Spinal cord (tissue), 10 donors: ENCODE results near the gene USP34. TPM values are rescaled to one million over a fixed set of nuclear protein-coding genes. Genes with fewer than 3 reads are reported as not detected.
"Not testable (repeated sequence)": the region's sequence is repeated elsewhere in the genome, so short reads cannot be mapped to it uniquely, and the experiment has no call there.

Source experiments
- DNase-seq, 6 donors: peaks; one replicate each; pipeline versions ENCODE4 v3.0.0 to v3.0.0-alpha.2; 2013 to 2015; ENCODE audit warnings: low spot score in 6 of 6, low read depth in 4 of 6
- H3K27ac ChIP-seq: one replicate; pipeline ENCODE4 v1.5.1; 2013; ENCODE audit warnings: low read depth, low read length, control low read depth
- H3K27me3 ChIP-seq: one replicate; pipeline ENCODE4 v1.6.1; 2013; ENCODE audit warnings: low read length; ENCODE audit not compliant: control insufficient read depth, insufficient read depth
- H3K36me3 ChIP-seq: one replicate; pipeline ENCODE4 v1.6.1; 2013; ENCODE audit warnings: low read length; ENCODE audit not compliant: control insufficient read depth, insufficient read depth
- H3K4me1 ChIP-seq: one replicate; pipeline ENCODE4 v1.6.1; 2013; ENCODE audit warnings: low read length; ENCODE audit not compliant: control insufficient read depth, insufficient read depth
- H3K4me3 ChIP-seq: one replicate; pipeline ENCODE4 v1.5.1; 2013; ENCODE audit warnings: low read depth, low read length, control low read depth
- H3K9me3 ChIP-seq: one replicate; pipeline ENCODE4 v1.6.1; 2013; ENCODE audit warnings: low read length; ENCODE audit not compliant: control insufficient read depth, insufficient read depth
- WGBS: methylation state at CpG from one replicate; pipeline ENCODE4 v1.1.5; 2013; ENCODE audit warnings: missing lambda C conversion rate; ENCODE audit not compliant: insufficient coverage; 5-methylcytosine and 5-hydroxymethylcytosine counted together
- polyA plus RNA-seq, 2 donors: library from polyadenylated mRNA; unstranded; fragments of 120-200 nt; gene quantifications; one replicate each; pipeline ENCODE4 v1.2.1, GENCODE V29; 2013; ENCODE audit not compliant: insufficient read length in 2 of 2
- total RNA-seq, 2 donors: library from RNA; depleted of rRNA in 1 of 2; stranded (reverse); fragments of 120-200 nt in 1 of 2; fragments of >200 nt in 1 of 2; gene quantifications; one replicate each; pipeline versions ENCODE4 v1.2.3 to v1.2.4, GENCODE V29; 2013 to 2014
- donor health status: healthy.

Gene USP34
- total and polyA plus RNA-seq, 4 donors, result 127 to 206 (median 143) TPM

GRCh38 chr2:61221819-61222218, 249.1 kb downstream of the USP34 start:
- no CpG with 5 or more reads among the region's 5 CpGs for WGBS
- Histone ChIP-seq H3K4me1 (no peaks in the 10 kb centered on the region), H3K36me3 (peaks cover 6% of the 10 kb centered on the region), H3K9me3 (no peaks in the 10 kb centered on the region), H3K4me3 (no peak overlapping the region), H3K27ac (no peak overlapping the region), H3K27me3 (no peaks in the 10 kb centered on the region)
- DNase-seq, result no peak

DNA sequence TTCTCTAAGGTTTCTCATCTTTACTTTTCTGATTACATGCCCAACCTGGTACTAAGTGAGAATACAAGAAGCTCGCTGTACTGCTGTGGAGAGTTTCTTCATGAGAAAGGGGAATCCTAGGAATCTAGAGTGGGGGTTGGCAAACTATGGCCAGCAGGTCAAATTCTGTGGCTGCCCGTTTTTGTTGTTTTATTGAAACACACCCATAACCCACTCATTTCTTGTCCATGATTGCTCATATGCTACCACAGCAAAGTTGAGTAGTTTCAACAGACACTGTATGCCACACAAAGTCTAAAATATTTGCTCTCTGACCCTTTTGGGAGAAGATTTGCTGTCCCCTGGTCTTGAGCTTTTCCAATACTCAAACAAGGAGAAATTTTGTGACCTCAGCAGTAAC, 250.1 kb downstream of the USP34 start:
- Histone ChIP-seq H3K9me3 (no peaks in the 10 kb centered on the region), H3K36me3 (peaks cover 12% of the 10 kb centered on the region), H3K4me3 (no peak overlapping the region), H3K27ac (no peak overlapping the region), H3K27me3 (no peaks in the 10 kb centered on the region), H3K4me1 (no peaks in the 10 kb centered on the region)
- no peak for DNase-seq
- no CpG with 5 or more reads among the region's 2 CpGs for WGBS

DNA sequence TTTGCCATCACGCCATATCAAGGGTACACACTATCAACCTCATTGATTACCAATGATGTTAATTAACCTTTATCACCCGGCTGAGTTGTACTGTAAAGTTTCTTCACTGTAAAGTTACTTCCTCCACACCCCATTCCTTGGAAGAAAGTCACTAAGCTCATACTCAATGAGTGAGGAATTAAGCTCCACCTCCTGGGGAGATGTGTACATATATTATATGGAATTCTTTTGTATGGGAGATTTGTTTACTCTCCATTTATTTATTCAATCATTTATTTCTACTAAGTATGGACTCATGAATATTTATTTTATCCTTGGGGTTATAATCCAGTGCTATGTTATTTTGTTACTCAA, 252.1 kb downstream of the USP34 start:
- no peaks in the 10 kb centered on the region for H3K4me1 ChIP-seq
- no peaks in the 10 kb centered on the region for H3K9me3 ChIP-seq
- DNase-seq, result no peak
- peaks cover 12% of the 10 kb centered on the region for H3K36me3 ChIP-seq
- WGBS, result no CpG with 5 or more reads among the region's 2 CpGs
- H3K27me3 ChIP-seq, result no peaks in the 10 kb centered on the region
- no peak overlapping the region for H3K27ac ChIP-seq
- H3K4me3 ChIP-seq, result no peak overlapping the region

- Histone ChIP-seq H3K27me3 (no peaks in the 10 kb centered on the region), H3K36me3 (peaks cover 12% of the 10 kb centered on the region), H3K4me1 (no peaks in the 10 kb centered on the region), H3K9me3 (no peaks in the 10 kb centered on the region), H3K27ac (no peak overlapping the region), H3K4me3 (no peak overlapping the region)
- 20% methylated on average over 1 of the region's 4 CpGs for WGBS
- DNase-seq, result peak in 1 of 6 donors; percentile 18
Observed at GRCh38 chr2:61218076-61218816, 252.6 kb downstream of the USP34 start.

DNA sequence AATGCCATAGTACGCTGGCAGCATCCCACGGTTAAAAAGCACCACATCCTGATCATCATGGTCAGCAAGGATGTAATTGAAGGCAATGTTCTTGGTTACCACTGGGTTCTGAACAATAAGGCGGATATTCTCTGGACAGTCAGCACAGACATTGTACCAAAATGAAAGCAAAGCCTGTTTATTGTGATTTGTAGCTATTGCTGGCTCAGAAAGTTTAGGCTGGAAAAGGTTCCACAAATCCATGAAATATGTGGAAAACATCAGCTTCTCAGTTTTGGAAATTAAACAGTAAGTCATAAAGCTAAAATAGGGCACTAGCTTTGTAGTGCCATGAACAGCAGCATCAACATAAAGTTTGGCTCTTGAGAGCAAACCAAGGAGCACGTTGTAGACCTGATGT, 256.7 kb downstream of the USP34 start:
- H3K27me3 ChIP-seq, result no peaks in the 10 kb centered on the region
- no peaks in the 10 kb centered on the region for H3K9me3 ChIP-seq
- 76% methylated on average over 3 of the region's 4 CpGs for WGBS
- H3K27ac ChIP-seq, result no peak overlapping the region
- H3K4me3 ChIP-seq, result no peak overlapping the region
- no peaks in the 10 kb centered on the region for H3K4me1 ChIP-seq
- no peak for DNase-seq
- H3K36me3 ChIP-seq, result peaks cover 10% of the 10 kb centered on the region

DNA sequence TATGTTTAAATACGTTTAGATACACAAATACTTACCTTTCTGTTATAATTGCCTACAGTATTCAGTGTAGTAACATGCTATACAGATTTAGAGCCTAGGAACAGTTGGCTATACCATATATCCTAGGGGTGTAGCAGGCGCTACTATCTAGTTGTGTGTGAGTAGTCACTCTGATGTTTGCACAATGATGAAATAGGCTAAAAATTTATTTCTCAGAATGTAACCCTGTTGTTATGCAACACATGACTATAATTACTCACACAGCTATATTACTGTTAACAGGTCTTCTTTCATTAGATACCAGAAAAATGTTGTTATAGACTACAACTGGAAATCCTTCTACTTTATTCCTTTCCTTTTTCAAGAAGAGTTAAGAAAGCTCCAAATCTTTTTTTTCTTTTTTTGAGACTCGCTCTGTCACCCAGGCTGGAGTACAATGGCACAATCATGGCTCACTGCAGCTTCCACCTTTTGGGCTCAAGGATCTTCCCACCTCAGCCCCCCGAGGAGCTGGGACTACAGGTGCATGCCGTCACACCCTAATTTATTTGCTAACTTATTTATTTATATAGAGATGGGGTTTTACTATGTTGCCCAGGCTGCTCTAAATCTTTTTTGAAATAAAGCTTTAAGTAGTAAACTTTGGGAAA, 260.4 kb downstream of the USP34 start:
- H3K36me3 ChIP-seq, result peaks cover 10% of the 10 kb centered on the region
- 100% methylated on average over 1 of the region's 5 CpGs for WGBS
- DNase-seq, result no peak
- H3K4me3 ChIP-seq, result no peak overlapping the region
- H3K27ac ChIP-seq, result no peak overlapping the region
- no peaks in the 10 kb centered on the region for H3K9me3 ChIP-seq
- no peaks in the 10 kb centered on the region for H3K27me3 ChIP-seq
- H3K4me1 ChIP-seq, result no peaks in the 10 kb centered on the region

GRCh38 chr2:61205132-61205531, 265.8 kb downstream of the USP34 start:
- Histone ChIP-seq H3K4me3 (no peak overlapping the region), H3K9me3 (no peaks in the 10 kb centered on the region), H3K4me1 (no peaks in the 10 kb centered on the region), H3K36me3 (peaks cover 14% of the 10 kb centered on the region), H3K27ac (no peak overlapping the region), H3K27me3 (no peaks in the 10 kb centered on the region)
- WGBS, result 100% methylated on average over 1 of the region's 7 CpGs
- no peak for DNase-seq

- DNase-seq, result no peak
- H3K36me3 ChIP-seq, result peaks cover 33% of the 10 kb centered on the region
- 100% methylated on average over 3 of the region's 7 CpGs for WGBS
- H3K4me3 ChIP-seq, result no peak overlapping the region
- no peaks in the 10 kb centered on the region for H3K4me1 ChIP-seq
- no peak overlapping the region for H3K27ac ChIP-seq
- H3K9me3 ChIP-seq, result no peaks in the 10 kb centered on the region
- no peaks in the 10 kb centered on the region for H3K27me3 ChIP-seq
Observed at GRCh38 chr2:61196671-61197070, 274.2 kb downstream of the USP34 start.

GRCh38 chr2:61194646-61195045, 276.2 kb downstream of the USP34 start:
- not testable (repeated sequence) for H3K27ac ChIP-seq, DNase-seq, H3K27me3 ChIP-seq, H3K4me3 ChIP-seq, H3K9me3 ChIP-seq, H3K4me1 ChIP-seq
- H3K36me3 ChIP-seq, result peaks cover 24% of the 10 kb centered on the region
- 95% methylated on average over 12 of the region's 15 CpGs for WGBS
